NCI-H524 treated with DMSO at 0.1 percent for 48 hours (cell line): ENCODE measurements around the gene NADSYN1.

Source experiments
- DNase-seq: peaks from one replicate; lab custom pipeline; 2025; lab: John Stamatoyannopoulos, UW

The NADSYN1 gene

DNA sequence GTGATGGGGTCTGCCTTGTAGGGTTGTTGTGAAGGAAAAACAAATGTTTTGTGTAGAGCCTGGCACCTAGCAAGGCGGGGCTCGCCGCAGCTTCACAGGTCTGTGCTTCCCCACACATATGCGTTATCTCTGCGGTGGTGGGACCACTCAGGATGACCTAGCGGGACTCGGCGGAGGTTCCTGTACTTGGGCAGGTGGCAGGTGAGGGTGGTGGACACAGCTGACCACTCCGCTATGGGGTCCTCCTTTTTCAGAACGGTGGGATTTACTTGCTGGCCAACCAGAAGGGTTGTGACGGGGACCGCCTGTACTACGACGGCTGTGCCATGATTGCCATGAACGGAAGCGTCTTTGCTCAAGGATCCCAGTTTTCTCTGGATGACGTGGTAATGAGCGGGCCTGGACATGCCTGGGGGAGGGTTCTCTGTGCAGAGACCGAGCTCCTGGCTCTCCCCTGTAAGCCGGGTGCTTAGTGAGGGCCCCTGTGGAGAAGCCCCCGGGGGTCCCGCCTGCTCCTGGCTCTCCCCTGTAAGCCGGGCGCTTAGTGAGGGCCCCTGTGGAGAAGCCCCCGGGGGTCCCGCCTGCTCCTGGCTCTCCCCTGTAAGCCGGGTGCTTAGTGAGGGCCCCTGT lies 21.3 kb downstream of the NADSYN1 start:
- no peak for DNase-seq

DNA sequence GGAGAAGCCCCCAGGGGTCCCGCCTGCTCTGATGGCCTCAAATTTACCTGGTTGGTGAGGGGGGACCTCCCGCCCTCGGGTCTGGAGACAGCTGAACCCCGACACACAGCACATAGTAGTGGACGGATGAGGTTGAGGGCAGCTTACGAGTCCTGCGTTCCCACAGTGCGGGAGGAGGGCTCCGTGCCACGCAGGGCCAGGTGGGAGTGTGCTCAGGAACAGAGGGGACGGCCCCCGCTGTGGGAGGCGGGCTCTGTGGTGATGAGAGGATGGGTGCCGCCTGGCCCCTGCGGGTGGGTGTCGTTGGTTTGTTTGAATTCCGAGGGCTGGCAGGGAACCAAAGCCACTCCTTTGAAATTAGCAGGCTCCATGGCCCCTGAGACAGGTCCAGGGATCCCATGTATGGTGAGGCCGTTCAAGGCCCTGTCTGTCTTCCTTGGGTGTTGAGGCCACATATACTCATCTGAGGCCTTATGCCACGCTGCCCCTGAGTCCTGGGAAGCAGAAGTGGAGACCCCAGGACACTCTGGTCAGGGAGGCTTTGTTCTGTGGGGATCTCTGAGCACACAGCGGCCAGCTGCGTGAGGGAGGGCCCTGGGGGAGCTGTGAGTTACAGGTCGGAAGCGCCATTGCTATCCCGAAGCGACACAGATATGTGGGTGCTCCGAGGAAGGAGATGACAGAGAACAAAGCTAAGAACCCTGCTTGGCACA lies 21.9 kb downstream of the NADSYN1 start:
- no peak for DNase-seq

DNA sequence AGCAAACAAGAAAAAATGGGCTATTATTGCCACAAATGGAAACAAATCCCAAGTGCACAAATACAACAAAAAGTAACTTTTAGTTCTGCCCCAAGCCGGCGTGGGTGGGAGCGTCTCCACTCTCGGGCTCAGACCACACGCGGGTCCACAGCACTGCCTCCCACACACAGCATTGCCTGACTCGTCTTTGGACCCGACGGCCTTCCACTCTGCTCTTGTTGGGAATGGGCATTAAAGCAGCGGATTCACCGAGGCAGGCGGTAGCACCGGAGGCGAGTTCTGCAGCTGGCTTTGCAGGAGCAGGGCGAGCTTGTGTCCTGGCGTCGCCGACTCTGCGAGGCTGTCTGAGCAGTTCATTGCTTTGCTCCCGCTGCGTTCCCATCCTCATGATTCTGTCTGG lies 23.0 kb downstream of the NADSYN1 start:
- no peak for DNase-seq

DNA sequence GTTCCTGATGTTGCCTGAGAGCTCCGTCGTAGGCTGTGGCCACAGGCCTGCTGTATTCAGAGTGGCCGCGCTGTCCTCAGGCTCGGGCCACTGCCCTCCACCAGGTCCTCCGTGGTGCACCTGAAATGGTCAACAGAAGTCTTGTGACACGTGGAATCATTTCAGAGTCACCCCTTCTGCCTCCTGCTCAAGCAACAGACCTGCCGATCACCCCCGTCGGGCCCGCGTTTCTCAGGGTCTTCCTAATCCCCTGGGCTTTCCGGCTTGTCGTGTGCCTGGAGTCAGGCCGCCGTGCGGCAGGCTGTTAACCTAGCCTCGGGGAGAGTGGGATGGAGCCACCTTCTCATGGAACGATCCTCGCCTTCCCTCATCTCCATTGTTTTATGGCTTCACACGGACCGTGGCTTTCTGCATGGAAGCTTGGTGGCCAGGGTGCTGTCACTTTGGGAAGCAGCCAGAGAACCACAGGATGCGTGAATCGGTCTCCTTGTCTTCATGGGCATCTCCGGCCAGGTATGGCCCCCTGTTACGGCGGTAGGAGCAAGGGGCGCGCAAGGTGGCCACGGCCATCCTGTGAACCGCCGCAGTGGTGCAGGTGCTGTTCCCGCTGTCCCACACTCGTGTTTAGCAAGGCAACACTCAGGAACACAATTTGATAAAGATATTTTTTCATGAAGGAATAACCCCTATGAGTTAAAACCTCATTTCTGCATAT lies 24.1 kb downstream of the NADSYN1 start:
- no peak for DNase-seq

DNA sequence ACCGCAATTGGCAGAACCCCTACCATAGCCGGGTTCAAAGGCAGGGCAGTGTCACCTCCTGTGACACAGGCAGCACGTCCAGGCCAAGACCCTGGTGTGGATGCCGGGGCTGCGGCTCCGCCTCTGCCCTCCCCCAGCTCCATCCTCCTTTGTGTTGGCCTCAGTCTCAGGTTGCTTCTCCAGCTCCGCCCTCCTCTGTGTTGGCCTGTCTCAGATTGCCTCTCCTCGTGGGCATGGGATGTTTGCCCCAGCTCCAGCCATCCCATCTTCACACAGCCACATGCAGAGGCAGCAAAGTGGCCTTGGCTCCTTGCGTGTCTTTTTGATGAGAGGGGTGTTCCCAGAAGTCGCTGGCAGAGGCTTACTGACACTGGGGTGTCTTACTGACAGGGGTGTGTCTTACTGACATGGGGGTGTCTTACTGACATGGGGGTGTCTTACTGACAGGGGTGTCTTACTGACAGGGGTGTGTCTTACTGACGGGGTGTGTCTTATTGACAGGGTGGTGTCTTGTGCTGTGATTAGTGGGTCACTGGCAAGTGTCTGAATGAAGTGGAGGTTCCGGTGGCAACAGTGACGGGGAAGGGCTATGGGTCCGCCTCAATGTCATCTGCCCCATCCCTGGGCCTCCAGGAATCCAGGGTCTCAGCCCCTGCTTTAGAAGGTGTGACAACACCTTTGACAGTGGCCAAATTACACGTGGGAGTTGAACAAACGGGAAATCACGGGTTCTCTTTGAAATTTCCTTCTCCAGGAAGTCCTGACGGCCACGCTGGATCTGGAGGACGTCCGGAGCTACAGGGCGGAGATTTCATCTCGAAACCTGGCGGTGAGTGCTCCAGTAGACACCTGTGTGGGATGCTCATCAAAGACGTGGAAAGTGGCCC lies 24.9 kb downstream of the NADSYN1 start:
- DNase-seq = no peak

DNA sequence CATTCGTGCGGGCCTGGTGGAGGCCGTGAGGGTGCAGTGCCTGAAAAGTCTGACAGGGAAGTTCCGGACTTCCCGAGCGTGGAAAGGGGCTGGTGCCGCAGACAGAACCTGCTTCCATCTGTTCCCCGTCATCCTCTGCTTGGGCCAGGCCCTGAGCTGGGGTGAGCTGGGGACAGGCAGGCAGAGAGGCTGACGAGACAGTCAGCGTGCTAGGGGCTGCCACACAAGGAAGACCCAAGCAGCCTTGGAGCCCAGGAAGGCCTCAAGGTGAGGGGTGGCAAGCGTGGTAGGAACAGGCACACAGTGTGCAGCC lies 25.5 kb downstream of the NADSYN1 start:
- no peak for DNase-seq

DNA sequence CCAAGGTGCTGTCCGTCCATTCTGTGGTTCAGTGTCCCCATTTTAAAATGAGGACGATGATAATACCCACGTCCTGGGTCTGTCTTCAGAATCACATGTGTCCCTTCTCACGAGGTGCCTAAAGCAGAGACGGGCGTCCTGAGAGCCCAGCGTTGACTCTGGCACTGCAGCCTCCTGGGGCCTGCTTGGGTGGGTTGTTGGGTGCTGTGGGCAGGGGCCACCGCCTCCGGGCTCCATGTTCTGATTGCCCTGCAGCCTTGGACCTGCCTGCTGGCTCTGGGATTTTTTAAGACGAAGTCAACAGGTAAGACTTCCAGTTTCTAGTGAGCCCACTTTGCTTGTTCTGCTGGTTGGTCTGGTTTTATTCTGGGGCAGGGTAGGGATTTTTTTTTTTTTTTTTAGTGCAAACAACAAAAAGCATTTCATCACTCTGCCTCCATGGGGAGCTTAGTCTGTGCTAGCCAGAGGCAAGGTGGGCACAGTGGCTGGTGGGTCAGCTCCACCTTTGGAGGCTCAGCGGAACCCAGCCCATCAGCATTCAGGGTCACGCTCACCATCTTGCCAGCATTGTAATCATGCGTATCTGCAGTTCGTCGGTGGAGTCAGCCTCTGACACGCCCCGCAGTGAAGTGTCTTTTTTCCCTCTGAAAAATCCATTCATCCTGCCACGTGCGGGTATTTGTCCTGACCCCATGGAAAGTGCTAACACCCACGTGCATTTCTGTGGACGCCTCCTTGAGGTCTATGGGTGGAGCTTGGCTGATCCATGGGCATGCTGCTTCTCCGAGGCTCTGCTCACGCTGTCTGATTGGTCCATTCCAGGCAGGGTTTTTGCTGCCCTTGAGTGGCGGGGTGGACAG lies 28.3 kb downstream of the NADSYN1 start:
- no peak for DNase-seq

DNA sequence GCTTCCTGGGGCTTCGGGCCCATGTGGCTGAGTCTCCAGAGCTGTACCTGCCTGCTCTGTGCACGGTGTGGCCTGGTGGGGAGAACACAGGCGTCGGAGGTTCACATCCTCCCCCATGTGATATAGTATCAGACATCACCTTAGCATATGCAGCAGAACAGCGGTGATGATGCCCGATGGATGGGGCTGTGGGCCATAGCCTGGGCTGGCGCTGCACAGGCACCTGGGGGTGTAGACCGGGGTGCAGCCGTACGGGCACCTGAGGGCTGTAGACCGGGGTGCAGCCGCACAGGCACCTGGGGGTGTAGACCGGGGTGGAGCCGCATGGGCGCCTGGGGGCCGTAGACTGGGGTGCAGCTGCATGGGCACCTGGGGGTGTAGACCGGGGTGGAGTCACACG lies 29.2 kb downstream of the NADSYN1 start:
- no peak for DNase-seq

DNA sequence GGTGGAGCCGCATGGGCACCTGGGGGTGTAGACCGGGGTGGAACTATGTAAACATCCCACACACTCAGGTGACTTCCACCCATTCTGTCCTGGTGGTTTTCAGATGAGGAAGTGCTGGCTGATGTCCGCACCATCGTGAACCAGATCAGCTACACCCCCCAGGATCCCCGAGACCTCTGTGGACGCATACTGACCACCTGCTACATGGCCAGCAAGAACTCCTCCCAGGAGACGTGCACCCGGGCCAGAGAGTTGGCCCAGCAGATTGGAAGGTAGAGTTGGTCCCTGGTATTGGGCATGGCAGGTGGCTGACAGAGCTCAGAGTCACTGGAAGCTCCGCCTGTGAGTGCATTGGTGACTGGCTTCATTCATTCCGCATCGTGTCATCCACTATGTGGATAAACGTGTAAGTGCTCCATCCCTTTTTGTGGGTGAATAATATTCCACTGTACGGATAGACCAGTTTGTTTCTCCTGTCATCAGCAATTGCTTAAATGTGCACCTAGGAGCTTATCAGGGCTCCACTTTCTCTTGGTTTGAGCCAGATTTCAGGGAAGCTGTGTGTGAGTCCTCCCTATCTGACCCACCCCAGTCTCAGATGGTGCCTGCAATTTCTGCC lies 29.9 kb downstream of the NADSYN1 start:
- no peak for DNase-seq

DNA sequence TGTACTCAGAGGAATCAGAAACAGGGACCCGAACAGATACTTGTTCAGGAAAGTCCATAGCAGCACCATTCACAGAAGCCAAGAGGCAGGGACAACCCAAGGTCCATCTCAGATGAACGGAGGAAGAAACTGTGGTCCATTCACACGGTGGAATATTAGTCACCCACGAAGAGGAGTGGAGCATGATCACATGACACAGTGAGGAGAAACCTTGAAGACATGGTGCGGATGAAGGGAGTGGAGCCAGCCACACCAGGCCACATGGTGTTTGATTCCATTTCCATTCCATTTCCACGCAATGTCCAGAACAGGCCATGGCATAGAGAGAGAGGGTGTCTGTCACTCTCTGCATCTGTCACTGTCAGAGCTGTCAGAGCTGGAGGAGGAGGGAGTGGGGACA lies 30.7 kb downstream of the NADSYN1 start:
- DNase-seq = no peak

DNA sequence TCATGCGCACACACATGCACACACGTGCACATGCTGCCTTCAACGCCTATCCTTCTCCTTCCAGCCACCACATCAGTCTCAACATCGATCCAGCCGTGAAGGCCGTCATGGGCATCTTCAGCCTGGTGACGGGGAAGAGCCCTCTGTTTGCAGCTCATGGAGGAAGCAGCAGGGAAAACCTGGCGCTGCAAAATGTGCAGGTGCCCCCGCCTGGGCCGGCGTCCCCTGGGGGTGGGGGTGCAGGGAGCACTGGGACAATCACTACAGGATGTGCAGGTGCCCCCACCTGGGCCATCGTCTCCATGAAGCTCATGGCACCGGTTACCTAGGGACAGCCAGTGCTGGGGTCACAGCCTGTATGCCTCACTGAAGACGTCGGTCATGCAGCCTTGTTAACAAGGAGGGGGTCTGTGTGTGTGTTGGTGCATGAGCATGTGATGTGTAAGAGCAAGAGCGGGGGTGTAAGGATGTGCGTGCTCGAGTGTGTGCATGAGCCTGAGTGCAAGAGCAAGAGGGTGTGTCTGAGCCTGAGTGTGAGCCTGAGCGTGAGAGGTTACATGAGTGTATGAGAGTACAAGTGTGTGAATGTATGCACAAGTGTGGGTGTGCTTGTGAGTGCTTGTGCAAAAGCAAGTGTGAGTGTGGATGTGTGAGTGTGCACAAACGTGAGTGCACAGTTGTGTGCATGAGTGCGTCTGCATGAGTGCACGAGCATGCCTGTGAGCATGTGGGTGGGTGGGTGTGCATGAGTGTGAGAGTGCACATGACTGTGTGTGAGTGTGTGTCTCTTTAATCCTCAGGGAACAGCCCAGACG lies 31.5 kb downstream of the NADSYN1 start:
- no peak for DNase-seq

DNA sequence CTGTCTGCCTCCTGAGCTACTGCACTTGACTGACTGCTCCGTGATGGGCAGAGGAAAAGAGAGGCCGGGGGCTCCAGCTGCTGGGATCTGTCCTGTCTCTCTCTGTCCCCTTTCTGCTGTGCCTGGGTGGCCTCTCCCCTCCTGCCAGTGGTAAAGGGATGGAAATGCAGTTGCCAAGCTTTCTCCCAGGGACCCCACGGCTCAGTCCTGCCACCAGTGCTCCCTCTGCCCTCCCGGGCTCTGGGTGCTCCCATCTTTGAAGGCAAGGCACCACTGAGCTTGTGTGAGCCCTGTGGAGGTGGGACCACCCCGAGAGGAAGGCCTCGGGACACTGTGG lies 32.0 kb downstream of the NADSYN1 start:
- no peak for DNase-seq

DNA sequence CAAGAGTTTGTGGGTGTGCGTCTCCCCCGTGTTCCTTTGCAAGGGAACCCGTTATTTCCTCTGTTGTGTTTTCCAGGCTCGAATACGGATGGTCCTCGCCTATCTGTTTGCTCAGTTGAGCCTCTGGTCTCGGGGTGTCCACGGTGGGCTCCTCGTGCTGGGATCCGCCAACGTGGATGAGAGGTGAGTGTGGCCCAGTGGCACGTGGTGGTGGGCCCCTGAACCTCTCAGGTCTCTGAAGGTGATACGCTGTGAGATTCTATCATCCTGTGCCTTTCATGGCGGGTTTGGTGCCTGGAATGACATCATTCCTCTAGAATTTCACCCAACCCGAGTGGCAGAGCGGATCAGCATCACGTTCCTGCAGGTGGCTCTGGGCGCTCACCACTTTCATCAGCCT lies 32.5 kb downstream of the NADSYN1 start:
- no peak for DNase-seq

DNA sequence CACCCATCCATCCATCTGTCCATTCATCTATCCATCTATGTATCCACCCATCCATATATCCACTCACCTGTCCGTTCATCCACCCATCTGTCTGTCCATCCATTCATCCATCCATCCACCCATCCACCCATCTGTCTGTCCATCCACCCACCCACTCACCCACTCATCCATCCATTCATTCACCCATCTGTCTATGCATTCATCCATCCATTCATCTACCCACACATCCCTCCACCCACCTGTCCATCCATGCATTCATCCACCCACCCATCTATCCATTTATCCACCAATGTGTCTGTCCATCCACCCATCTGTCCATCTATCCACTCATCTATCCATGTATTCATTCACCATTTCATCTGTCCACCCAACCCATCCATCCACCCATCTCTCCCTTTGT lies 33.3 kb downstream of the NADSYN1 start:
- no peak for DNase-seq

DNA sequence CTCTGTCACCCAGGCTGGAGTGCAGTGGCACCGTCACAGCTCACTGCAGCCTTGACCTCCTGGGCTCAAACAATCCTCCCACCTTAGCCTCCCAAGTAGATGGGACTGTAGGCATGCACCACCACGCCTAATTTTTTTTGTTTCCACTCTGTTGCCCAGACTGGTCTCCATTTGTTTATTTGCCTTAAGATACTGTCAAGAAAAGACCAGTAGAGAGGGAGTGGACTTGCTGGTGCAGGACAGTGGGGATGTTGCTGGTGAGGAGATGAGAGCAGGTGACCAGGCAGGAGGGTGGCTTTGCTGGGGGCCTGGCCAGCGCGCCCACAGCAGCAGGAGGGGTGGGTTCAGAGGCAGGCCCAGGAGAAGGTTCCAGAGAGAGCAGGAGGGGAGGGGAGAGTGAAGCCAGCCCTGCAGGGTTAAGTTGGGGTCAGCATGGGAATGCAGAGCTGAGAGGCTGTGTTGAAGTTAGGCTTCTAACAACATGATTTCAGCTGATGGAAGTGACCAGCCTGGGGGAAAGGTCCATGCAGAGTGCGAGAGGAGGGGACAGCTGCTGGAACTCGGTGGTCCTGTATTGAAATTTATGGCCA lies 35.8 kb downstream of the NADSYN1 start:
- no peak for DNase-seq

DNA sequence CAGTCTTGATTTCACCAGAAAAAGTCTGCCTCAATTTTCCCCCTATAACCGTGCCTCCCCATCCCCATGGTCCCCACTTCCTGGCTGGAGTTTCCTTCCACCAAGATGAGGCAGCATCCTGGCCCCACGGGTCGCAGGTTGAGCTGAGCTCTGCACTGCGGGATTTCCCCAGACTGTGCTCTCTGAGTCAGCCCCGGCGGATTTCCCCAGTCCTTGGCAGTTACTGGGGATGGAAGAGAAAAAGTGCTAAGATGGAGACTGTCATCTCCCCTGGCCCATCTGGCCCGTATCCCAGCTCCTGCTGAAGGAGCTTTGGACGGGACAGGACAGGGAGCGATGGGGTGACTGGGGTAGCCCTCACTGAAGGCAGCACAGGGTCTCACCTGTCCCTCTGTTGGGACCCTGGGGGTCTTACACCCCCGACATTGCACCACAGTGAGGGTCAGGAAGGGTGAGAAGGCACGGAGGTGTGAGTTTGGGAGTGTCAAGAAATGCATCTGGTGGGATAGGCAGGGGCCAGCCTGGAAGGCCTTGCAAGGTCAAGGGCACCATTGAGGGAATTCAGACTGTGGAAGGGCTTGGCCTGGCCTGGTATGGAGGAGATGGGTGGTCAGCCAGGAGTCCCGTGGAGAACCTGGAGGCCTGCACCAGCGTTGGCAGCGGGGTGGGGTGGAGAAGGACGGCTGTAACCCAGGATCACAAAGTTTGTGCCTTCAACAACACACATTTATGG lies 36.5 kb downstream of the NADSYN1 start:
- DNase-seq = no peak

DNA sequence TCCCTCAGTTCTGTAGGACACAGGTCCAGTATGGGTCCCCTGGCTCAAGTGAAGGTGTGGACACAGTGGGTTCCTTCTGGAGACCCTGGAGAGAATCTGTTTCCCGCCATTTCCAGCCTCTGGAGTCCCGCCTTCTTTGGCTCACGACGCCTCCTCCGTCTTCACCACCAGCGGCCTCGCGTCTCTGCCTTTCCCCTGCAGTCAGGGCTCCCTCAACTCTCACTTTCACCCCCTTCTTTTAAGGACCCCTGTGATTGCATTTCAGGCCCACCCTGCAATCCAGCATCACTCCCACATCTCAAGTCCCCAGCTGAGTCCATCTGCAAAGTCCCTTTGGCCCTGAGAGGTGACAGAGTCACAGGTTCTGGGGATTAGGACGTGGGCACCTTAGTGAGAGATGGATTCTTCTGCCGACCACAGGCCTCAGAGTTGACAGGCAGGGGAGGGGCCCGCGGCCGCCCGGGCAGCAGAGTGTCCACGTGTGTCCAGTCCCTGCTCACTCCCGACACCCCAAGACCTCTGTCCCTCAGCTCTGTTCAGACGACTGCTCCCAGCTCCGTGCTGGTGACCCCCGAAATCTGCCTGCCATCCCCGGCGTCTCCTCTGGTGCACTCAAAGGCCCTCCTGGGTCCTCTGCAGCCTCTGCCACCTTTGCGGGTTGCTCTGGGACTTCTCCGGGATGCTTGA lies 37.2 kb downstream of the NADSYN1 start:
- DNase-seq = no peak

DNA sequence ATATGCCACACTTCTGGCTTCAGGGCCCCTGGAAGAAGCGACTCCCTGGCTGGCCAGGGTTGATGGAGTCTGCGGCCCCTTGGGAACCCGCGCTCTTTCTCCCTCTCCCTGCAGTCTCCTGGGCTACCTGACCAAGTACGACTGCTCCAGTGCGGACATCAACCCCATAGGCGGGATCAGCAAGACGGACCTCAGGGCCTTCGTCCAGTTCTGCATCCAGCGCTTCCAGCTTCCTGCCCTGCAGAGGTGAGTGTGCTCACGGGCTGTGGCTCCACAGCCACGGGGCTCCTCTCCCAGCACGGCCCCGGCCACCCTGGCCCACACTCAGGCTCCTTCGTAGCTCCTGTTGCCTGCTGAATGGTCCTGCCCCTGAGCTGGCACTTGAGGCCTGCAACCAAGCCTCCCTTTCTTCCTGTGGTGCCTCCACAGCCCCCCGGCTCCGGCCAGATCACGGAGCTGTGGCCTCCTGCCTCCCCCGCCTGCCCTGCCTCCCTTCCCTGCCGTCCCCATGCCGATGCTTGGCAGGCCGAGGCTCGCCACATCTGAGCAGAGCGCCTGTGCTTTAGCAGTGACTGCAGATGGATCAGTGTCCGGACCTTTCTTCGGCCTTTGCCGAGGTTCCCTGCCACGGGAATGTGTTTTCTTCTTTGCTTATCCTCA lies 37.9 kb downstream of the NADSYN1 start:
- DNase-seq = no peak
